Vagina (tissue), 2 donors: ENCODE measurements around the gene MYRF. TPM values are rescaled to one million over a fixed set of nuclear protein-coding genes. Genes with fewer than 3 reads are reported as not detected.

Source experiments
- DNase-seq, 2 donors: peaks; one replicate each; pipeline ENCODE4 v3.0.0-alpha.2; 2017; ENCODE audit errors: extremely low spot score in 2 of 2
- H3K27ac ChIP-seq: fragments of 200-600 bp; sonication (generic); one replicate; pipeline ENCODE4 v1.5.1; 2019
- H3K27me3 ChIP-seq: fragments of 200-600 bp; sonication (generic); one replicate; pipeline ENCODE4 v1.5.1; 2019
- H3K36me3 ChIP-seq, 2 donors: fragments of 200-600 bp; sonication (generic); one replicate each; pipeline ENCODE4 v1.5.1; 2017 to 2019
- H3K4me1 ChIP-seq: fragments of 200-600 bp; sonication (generic); one replicate; pipeline ENCODE4 v1.5.1; 2019
- H3K4me3 ChIP-seq, 2 donors: fragments of 200-600 bp; sonication (generic); 1 replicate in 1 of 2; 2 replicates in 1 of 2; pipeline ENCODE4 v1.5.1; 2016 to 2019
- H3K9me3 ChIP-seq: fragments of 200-600 bp; sonication (generic); one replicate; pipeline ENCODE4 v1.5.1; 2019
- CTCF ChIP-seq, 3 experiments: fragments of 450-650 bp in 2 of 3; fragments of 200-600 bp in 1 of 3; sonication (generic) in 1 of 3; IDR thresholded peaks; one replicate each; pipeline ENCODE4 v1.5.1; 2017 to 2019; ENCODE audit warnings: antibody characterized with exemption in 3 of 3, mild to moderate bottlenecking in 2 of 3, moderate library complexity in 2 of 3
- POLR2A ChIP-seq, 2 donors: fragments of 450-650 bp; IDR thresholded peaks; one replicate each; pipeline ENCODE4 v1.6.1; 2017; ENCODE audit warnings: antibody characterized with exemption in 2 of 2, mild to moderate bottlenecking in 2 of 2, moderate library complexity in 2 of 2
- POLR2AphosphoS5 ChIP-seq, 2 donors: sonication (generic); formaldehyde crosslinking; IDR thresholded peaks; one replicate each; pipeline ENCODE4 v1.9.0; 2017; ENCODE audit warnings: antibody characterized with exemption in 2 of 2, mild to moderate bottlenecking in 2 of 2, low read depth in 1 of 2; ENCODE audit not compliant: insufficient read depth in 1 of 2
- intact Hi-C: fragments of 100-400 bp; cut with DNase I; formaldehyde crosslinking; loops from one replicate; pipeline ENCODE4 v1.15.1; 2023
- total RNA-seq: library from RNA; depleted of rRNA; stranded (reverse); fragments of >200 nt; gene quantifications from one replicate; pipeline ENCODE4 v1.2.3, GENCODE V29; 2016

Gene MYRF
- total RNA-seq, 1 donor from 2014 or later: 0.25 TPM

GRCh38 chr11:61756147-61756451, 3.7 kb downstream of the MYRF start:
- no peak for TF ChIP-seq POLR2AphosphoS5 (IDR thresholded peaks at IDR 0.05; ENCODE audit: insufficient read depth in 1 of 2, low read depth in 1 of 2)
- no peak for TF ChIP-seq POLR2A (IDR thresholded peaks at IDR 0.05)
- TF ChIP-seq CTCF (IDR thresholded peaks at IDR 0.05): no peak

GRCh38 chr11:61756452-61757212, 4.2 kb downstream of the MYRF start:
- TF ChIP-seq POLR2A (IDR thresholded peaks at IDR 0.05): no peak
- TF ChIP-seq CTCF (IDR thresholded peaks at IDR 0.05): no peak
- no peak for TF ChIP-seq POLR2AphosphoS5 (IDR thresholded peaks at IDR 0.05; ENCODE audit: insufficient read depth in 1 of 2, low read depth in 1 of 2)
- Histone ChIP-seq H3K4me3 (no peak overlapping the region), H3K36me3 (no peaks in the 10 kb centered on the region), H3K4me1 (peaks cover 6% of the 10 kb centered on the region), H3K27me3 (no peaks in the 10 kb centered on the region), H3K27ac (no peak overlapping the region), H3K9me3 (no peaks in the 10 kb centered on the region)
- intact Hi-C loops: no loop called here
- no peak for DNase-seq

More at GRCh38 chr11:61756147-61756451, 3.7 kb downstream of the MYRF start:
- Histone ChIP-seq H3K4me3 (no peak overlapping the region), H3K4me1 (peaks cover 6% of the 10 kb centered on the region), H3K27me3 (no peaks in the 10 kb centered on the region), H3K27ac (no peak overlapping the region), H3K9me3 (no peaks in the 10 kb centered on the region), H3K36me3 (no peaks in the 10 kb centered on the region)
- DNase-seq: no peak
- intact Hi-C loops: no loop called here

- Histone ChIP-seq H3K36me3 (no peaks in the 10 kb centered on the region), H3K4me1 (no peaks in the 10 kb centered on the region), H3K27me3 (no peaks in the 10 kb centered on the region), H3K9me3 (no peaks in the 10 kb centered on the region), H3K27ac (no peak overlapping the region), H3K4me3 (no peak overlapping the region)
- intact Hi-C loops: no loop called here
- TF ChIP-seq POLR2A (IDR thresholded peaks at IDR 0.05): no peak
- no peak for TF ChIP-seq POLR2AphosphoS5 (IDR thresholded peaks at IDR 0.05; ENCODE audit: insufficient read depth in 1 of 2, low read depth in 1 of 2)
- no peak for TF ChIP-seq CTCF (IDR thresholded peaks at IDR 0.05)
- no peak for DNase-seq
These were observed 4.9 kb downstream of the MYRF start for GRCh38 chr11:61757213-61757862.

- Histone ChIP-seq H3K27ac (no peak overlapping the region), H3K9me3 (no peaks in the 10 kb centered on the region), H3K4me1 (no peaks in the 10 kb centered on the region), H3K36me3 (no peaks in the 10 kb centered on the region), H3K27me3 (no peaks in the 10 kb centered on the region), H3K4me3 (no peak overlapping the region)
- DNase-seq: no peak
- no peak for TF ChIP-seq POLR2AphosphoS5 (IDR thresholded peaks at IDR 0.05; ENCODE audit: insufficient read depth in 1 of 2, low read depth in 1 of 2)
- TF ChIP-seq CTCF (IDR thresholded peaks at IDR 0.05): no peak
- no peak for TF ChIP-seq POLR2A (IDR thresholded peaks at IDR 0.05)
- intact Hi-C loops: no loop called here
These were observed 8.5 kb downstream of the MYRF start for GRCh38 chr11:61760946-61761345.
